Peyer's patch (tissue), 4 donors: ENCODE results near the gene ZC3H18. TPM values are rescaled to one million over a fixed set of nuclear protein-coding genes. Genes with fewer than 3 reads are reported as not detected.

ENCODE experiments used
- DNase-seq, 3 donors: peaks; one replicate each; pipeline ENCODE4 v3.0.0-alpha.2; 2017 to 2019
- H3K27ac ChIP-seq, 4 donors: fragments of 200-600 bp; sonication (generic); one replicate each; pipeline ENCODE4 v1.5.1; 2016 to 2019
- H3K27me3 ChIP-seq, 2 donors: fragments of 200-600 bp; sonication (generic); one replicate each; pipeline ENCODE4 v1.5.1; 2019
- H3K36me3 ChIP-seq, 3 donors: fragments of 200-600 bp; sonication (generic); one replicate each; pipeline ENCODE4 v1.5.1; 2016 to 2019
- H3K4me1 ChIP-seq, 4 donors: fragments of 200-600 bp; sonication (generic); one replicate each; pipeline ENCODE4 v1.5.1; 2016 to 2019
- H3K4me3 ChIP-seq, 4 donors: fragments of 200-600 bp; sonication (generic); 1 replicate in 3 of 4; 2 replicates in 1 of 4; pipeline ENCODE4 v1.5.1; 2016 to 2019; ENCODE audit warnings: mild to moderate bottlenecking in 1 of 4
- H3K9me3 ChIP-seq, 4 donors: fragments of 200-600 bp; sonication (generic); one replicate each; pipeline ENCODE4 v1.5.1; 2016 to 2019; ENCODE audit warnings: mild to moderate bottlenecking in 1 of 4
- CTCF ChIP-seq, 6 experiments: fragments of 450-650 bp in 4 of 6; fragments of 200-600 bp in 2 of 6; sonication (generic) in 1 of 6; IDR thresholded peaks; one replicate each; pipeline ENCODE4 v1.5.1; 2017 to 2019; ENCODE audit warnings: antibody characterized with exemption in 6 of 6, mild to moderate bottlenecking in 3 of 6, moderate library complexity in 1 of 6
- POLR2A ChIP-seq, 2 donors: fragments of 450-650 bp; IDR thresholded peaks; one replicate each; pipeline ENCODE4 v1.5.1; 2017; ENCODE audit warnings: antibody characterized with exemption in 2 of 2, mild to moderate bottlenecking in 2 of 2, moderate library complexity in 2 of 2
- total RNA-seq, 4 donors: library from RNA; depleted of rRNA; stranded (reverse); fragments of >200 nt; gene quantifications; one replicate each; pipeline ENCODE4 v1.1.0, GENCODE V29; 2016

The ZC3H18 gene
- total RNA-seq, 4 donors from 2014 or later: 22.8 to 47.0 (median 32.9) TPM

GRCh38 chr16:88653596-88654362, 83.6 kb downstream of the ZC3H18 start:
- no peaks in the 10 kb centered on the region for H3K9me3 ChIP-seq
- DNase-seq: no peak
- H3K27ac ChIP-seq: no peak overlapping the region
- H3K4me3 ChIP-seq: no peak overlapping the region
- H3K36me3 ChIP-seq: peaks cover 0 to 43% (median 0%) of the 10 kb centered on the region in 3 donors
- peaks cover 0 to 28% (median 12%) of the 10 kb centered on the region in 4 donors for H3K4me1 ChIP-seq
- TF ChIP-seq POLR2A (IDR thresholded peaks at IDR 0.05) (no peak), CTCF (IDR thresholded peaks at IDR 0.05) (no peak)
- H3K27me3 ChIP-seq: no peaks in the 10 kb centered on the region

GRCh38 chr16:88654363-88655052, 84.3 kb downstream of the ZC3H18 start:
- peaks cover 0 to 25% (median 9%) of the 10 kb centered on the region in 4 donors for H3K4me1 ChIP-seq
- H3K4me3 ChIP-seq: no peak overlapping the region
- peaks cover 0 to 43% (median 0%) of the 10 kb centered on the region in 3 donors for H3K36me3 ChIP-seq
- DNase-seq: no peak
- no peaks in the 10 kb centered on the region for H3K27me3 ChIP-seq
- H3K27ac ChIP-seq: no peak overlapping the region
- H3K9me3 ChIP-seq: no peaks in the 10 kb centered on the region
- TF ChIP-seq POLR2A (IDR thresholded peaks at IDR 0.05) (no peak), CTCF (IDR thresholded peaks at IDR 0.05) (no peak)

GRCh38 chr16:88655053-88655732, 85.0 kb downstream of the ZC3H18 start:
- TF ChIP-seq CTCF (IDR thresholded peaks at IDR 0.05) (no peak), POLR2A (IDR thresholded peaks at IDR 0.05) (no peak)
- Histone ChIP-seq H3K27me3 (no peaks in the 10 kb centered on the region), H3K27ac (no peak overlapping the region), H3K4me3 (no peak overlapping the region), H3K36me3 (peaks cover 0 to 43% (median 0%) of the 10 kb centered on the region in 3 donors), H3K9me3 (no peaks in the 10 kb centered on the region), H3K4me1 (peaks cover 0 to 24% (median 6%) of the 10 kb centered on the region in 4 donors)
- no peak for DNase-seq

GRCh38 chr16:88655733-88656281, 85.6 kb downstream of the ZC3H18 start:
- Histone ChIP-seq H3K4me1 (peaks cover 0 to 22% (median 6%) of the 10 kb centered on the region in 4 donors), H3K36me3 (peaks cover 0 to 43% (median 0%) of the 10 kb centered on the region in 3 donors), H3K9me3 (no peaks in the 10 kb centered on the region), H3K27me3 (no peaks in the 10 kb centered on the region), H3K4me3 (no peak overlapping the region), H3K27ac (no peak overlapping the region)
- TF ChIP-seq CTCF (IDR thresholded peaks at IDR 0.05): no peak
- no peak for TF ChIP-seq POLR2A (IDR thresholded peaks at IDR 0.05)
- DNase-seq: no peak

GRCh38 chr16:88656291-88656980, 86.2 kb downstream of the ZC3H18 start:
- no peak for TF ChIP-seq POLR2A (IDR thresholded peaks at IDR 0.05)
- no peak for TF ChIP-seq CTCF (IDR thresholded peaks at IDR 0.05)
- peaks cover 0 to 43% (median 0%) of the 10 kb centered on the region in 3 donors for H3K36me3 ChIP-seq

More at GRCh38 chr16:88656291-88656980, 86.2 kb downstream of the ZC3H18 start:
- no peak for DNase-seq
- no peaks in the 10 kb centered on the region for H3K27me3 ChIP-seq
- no peak overlapping the region for H3K4me3 ChIP-seq
- peaks cover 0 to 22% (median 4%) of the 10 kb centered on the region in 4 donors for H3K4me1 ChIP-seq
- no peaks in the 10 kb centered on the region for H3K9me3 ChIP-seq
- H3K27ac ChIP-seq: no peak overlapping the region
